Measurements from ENCODE around the gene TNPO1. TPM values are rescaled to one million over a fixed set of nuclear protein-coding genes. Genes with fewer than 3 reads are reported as not detected.

The TNPO1 gene
- total RNA-seq, 1 experiment from 2014 or later = 201 TPM

- Histone ChIP-seq H3K4me1 (ENCODE audit: insufficient read depth, low read length, poor library complexity, severe bottlenecking) (peaks cover 5% of the 10 kb centered on the region), H3K36me3 (ENCODE audit: insufficient read depth, low read length, poor library complexity, severe bottlenecking) (no peaks in the 10 kb centered on the region), H3K4me3 (ENCODE audit: low read depth, low read length, poor library complexity, severe bottlenecking) (no peak overlapping the region), H3K27ac (ENCODE audit: low read depth, low read length, poor library complexity, severe bottlenecking) (no peak overlapping the region), H3K9me3 (ENCODE audit: low read depth, low read length, poor library complexity, severe bottlenecking) (no peaks in the 10 kb centered on the region), H3K27me3 (replicated peaks; ENCODE audit: insufficient read depth, low read depth, low read length, poor library complexity) (peaks cover 37% of the 10 kb centered on the region)
- ChIA-PET CTCF (no interaction called here), POLR2A (ENCODE audit: low non-redundant PET) (no interaction called here)
- DNase-seq (ENCODE audit: low spot score) = no peak
- no TSS peak for BruUV-seq (replicated peaks)
- no peak for TF ChIP-seq CTCF (conservative IDR thresholded peaks at IDR 0.05; ENCODE audit: low read depth, low read length)
- TF ChIP-seq EZH2 (IDR thresholded peaks at IDR 0.05; ENCODE audit: borderline replicate concordance, low read depth, low read length, poor library complexity, severe bottlenecking) = no peak
- intact Hi-C loops (cut with micrococcal nuclease; ENCODE audit: unreplicated experiment) = loop anchor here (2.0 to 10.0 kb wide), 2 partner anchors 256 to 488 kb away; no protein-coding TSS in a partner anchor
Observed at GRCh38 chr5:72959257-72959656, 142.8 kb downstream of the TNPO1 start.

Small RNAs within 50 kb of the gene (microRNA-seq; reads per million reads assigned to microRNA genes)
- gene MIR4804 = 8.6 reads per million, percentile 27 among the genes with 10 or more reads in this experiment

Other genes starting within 250 kb of the TNPO1 start
- gene FCHO2, start 139.4 kb downstream of the TNPO1 start, total RNA-seq (2021) = 2.5 and 5.8 TPM in 2 replicates